HEK293T (cell line): Measurements from ENCODE around the gene WWOX.

ENCODE experiments used
- CTCF ChIA-PET: fragments of 350-600 bp; formaldehyde crosslinking; extraction: SDS; loops from one replicate; lab custom pipeline; 2021; ENCODE audit warnings: antibody characterized with exemption, inconsistent platforms; lab: Yijun Ruan, JAX
- POLR2A ChIA-PET: fragments of 350-600 bp; formaldehyde crosslinking; extraction: SDS; loops from one replicate; lab custom pipeline; 2020; ENCODE audit warnings: antibody characterized with exemption, inconsistent platforms; lab: Yijun Ruan, JAX
- DNase-seq: peaks from one replicate; pipeline ENCODE4 v3.0.0; 2012; ENCODE audit warnings: mixed read lengths; ENCODE audit errors: extremely low spot score
- ARNT ChIP-seq: fragments of 450-650 bp; IDR thresholded peaks from 2 replicates; pipeline ENCODE4 v1.6.1; 2017; ENCODE audit warnings: mild to moderate bottlenecking
- BHLHE40 ChIP-seq: fragments of 450-650 bp; IDR thresholded peaks from 2 replicates; pipeline ENCODE4 v1.6.1; 2016; ENCODE audit warnings: mild to moderate bottlenecking, moderate library complexity, borderline replicate concordance
- CTBP1 ChIP-seq: fragments of 450-650 bp; IDR thresholded peaks from 2 replicates; pipeline ENCODE4 v1.6.1; 2016; ENCODE audit warnings: borderline replicate concordance
- ELF4 ChIP-seq: fragments of 450-650 bp; IDR thresholded peaks from 2 replicates; pipeline ENCODE4 v1.6.1; 2017; ENCODE audit warnings: antibody characterized with exemption
- FOXA1 ChIP-seq: fragments of 450-650 bp; IDR thresholded peaks from 2 replicates; pipeline ENCODE4 v1.6.1; 2016; ENCODE audit warnings: mild to moderate bottlenecking
- FOXK2 ChIP-seq: fragments of 450-650 bp; IDR thresholded peaks from 2 replicates; pipeline ENCODE4 v1.6.1; 2016; ENCODE audit warnings: mild to moderate bottlenecking
- FOXM1 ChIP-seq: fragments of 450-650 bp; IDR thresholded peaks from 2 replicates; pipeline ENCODE4 v1.6.1; 2017; ENCODE audit warnings: mild to moderate bottlenecking, borderline replicate concordance
- HDGF ChIP-seq: fragments of 450-650 bp; IDR thresholded peaks from 2 replicates; pipeline ENCODE4 v1.6.1; 2017; ENCODE audit warnings: antibody characterized with exemption, borderline replicate concordance
- L3MBTL2 ChIP-seq: fragments of 450-650 bp; conservative IDR thresholded peaks from 2 replicates; pipeline ENCODE4 v1.6.1; 2016; ENCODE audit warnings: mild to moderate bottlenecking
- LEF1 ChIP-seq: fragments of 450-650 bp; IDR thresholded peaks from 2 replicates; pipeline ENCODE4 v1.6.1; 2017; ENCODE audit warnings: mild to moderate bottlenecking, borderline replicate concordance
- NFRKB ChIP-seq: fragments of 450-650 bp; IDR thresholded peaks from 2 replicates; pipeline ENCODE4 v1.6.1; 2016; ENCODE audit warnings: mild to moderate bottlenecking, moderate library complexity
- PKNOX1 ChIP-seq: fragments of 450-650 bp; IDR thresholded peaks from 2 replicates; pipeline ENCODE4 v1.6.1; 2016
- SP1 ChIP-seq: fragments of 450-650 bp; IDR thresholded peaks from 2 replicates; pipeline ENCODE4 v1.6.1; 2017
- SUZ12 ChIP-seq: fragments of 450-650 bp; IDR thresholded peaks from 2 replicates; pipeline ENCODE4 v1.6.1; 2016; ENCODE audit warnings: mild to moderate bottlenecking
- TARDBP ChIP-seq: fragments of 450-650 bp; IDR thresholded peaks from 2 replicates; pipeline ENCODE4 v1.6.1; 2016
- ZNF384 ChIP-seq: fragments of 450-650 bp; IDR thresholded peaks from 2 replicates; pipeline ENCODE4 v1.6.1; 2016

WWOX gene

GRCh38 chr16:78284957-78285434 is 185.5 kb downstream of the WWOX start:
- ChIA-PET POLR2A (no interaction called here), CTCF (interaction anchor here (0.6 to 0.9 kb wide), 3 partner anchors 16 to 849 kb away, joined by 4 to 5 read pairs (median 5); no protein-coding TSS in a partner anchor)
- DNase-seq: no peak
- TF ChIP-seq PKNOX1 (peak; percentile 82), BHLHE40 (no peak)

- POLR2A ChIA-PET: no interaction called here
- DNase-seq: no peak
- TF ChIP-seq FOXM1: no peak
- TF ChIP-seq TARDBP: no peak
- no peak for TF ChIP-seq L3MBTL2
- TF ChIP-seq CTBP1: no peak
- no peak for TF ChIP-seq ZNF384
- TF ChIP-seq LEF1: no peak
- no peak; the same call in 1 of the 2 replicates for TF ChIP-seq PKNOX1
- TF ChIP-seq BHLHE40: no peak
- no peak for TF ChIP-seq FOXA1
- no peak for TF ChIP-seq NFRKB
- TF ChIP-seq SUZ12: no peak
- no peak for TF ChIP-seq SP1
- TF ChIP-seq ELF4: no peak
- no peak for TF ChIP-seq ARNT
- TF ChIP-seq FOXK2: no peak
- no peak for TF ChIP-seq HDGF
- CTCF ChIA-PET: interaction anchor here (0.6 to 0.9 kb wide), 3 partner anchors 17 to 849 kb away, joined by 4 to 5 read pairs (median 5); no protein-coding TSS in a partner anchor
These were observed 186.0 kb downstream of the WWOX start for GRCh38 chr16:78285437-78285922.

GRCh38 chr16:78286065-78286464 is 186.6 kb downstream of the WWOX start:
- CTCF ChIA-PET: interaction anchor here (0.7 to 1.2 kb wide), 3 partner anchors 17 to 44 kb away, joined by 3 to 4 read pairs (median 4); no protein-coding TSS in a partner anchor
- no peak for TF ChIP-seq TARDBP
- POLR2A ChIA-PET: no interaction called here
- DNase-seq: no peak

DNA sequence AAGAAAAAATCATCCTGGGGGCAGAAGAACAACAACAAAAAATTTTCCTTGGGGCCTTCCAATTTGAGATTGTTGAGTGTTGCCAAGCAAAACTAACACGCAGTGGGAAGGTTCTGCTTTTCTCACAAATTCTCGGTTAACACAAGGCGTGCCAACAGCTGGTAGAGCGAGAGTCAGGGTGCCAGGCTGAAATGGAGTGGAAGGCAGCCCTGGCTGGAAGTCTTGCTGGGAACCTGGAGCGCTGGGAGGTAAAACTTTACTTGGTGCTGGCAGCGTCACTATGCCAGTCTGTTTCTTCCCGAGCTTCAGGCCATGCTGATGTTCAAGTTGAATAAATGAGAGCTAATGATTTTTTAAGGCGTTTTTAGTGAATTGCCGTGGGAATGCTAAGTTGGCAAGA is 189.4 kb downstream of the WWOX start:
- TF ChIP-seq CTBP1 (no peak), SUZ12 (no peak), LEF1 (no peak), FOXA1 (no peak), SP1 (no peak)
- ChIA-PET CTCF (no interaction called here), POLR2A (no interaction called here)
- no peak for DNase-seq

GRCh38 chr16:78289373-78289772 is 189.9 kb downstream of the WWOX start:
- no peak for DNase-seq
- ChIA-PET POLR2A (no interaction called here), CTCF (no interaction called here)
- no peak for TF ChIP-seq SUZ12

GRCh38 chr16:78289844-78290277 is 190.4 kb downstream of the WWOX start:
- POLR2A ChIA-PET: no interaction called here
- CTCF ChIA-PET: interaction anchor here (0.6 kb wide), 1 partner anchor 533 kb away, joined by 8 read pairs; no protein-coding TSS in a partner anchor
- TF ChIP-seq FOXK2: no peak
- no peak for TF ChIP-seq SP1
- TF ChIP-seq LEF1: peak; percentile 87
- TF ChIP-seq SUZ12: no peak
- TF ChIP-seq BHLHE40: no peak
- peak; percentile 96 for TF ChIP-seq CTBP1
- TF ChIP-seq TARDBP: no peak
- peak; percentile 61; the same call in 1 of the 2 replicates for TF ChIP-seq FOXM1
- TF ChIP-seq PKNOX1: peak; percentile 94
- TF ChIP-seq HDGF: no peak
- TF ChIP-seq NFRKB: no peak
- no peak for TF ChIP-seq ZNF384
- TF ChIP-seq ELF4: no peak
- no peak for TF ChIP-seq FOXA1
- peak; percentile 82 for TF ChIP-seq ARNT
- TF ChIP-seq L3MBTL2: no peak
- peak; percentile 49 for DNase-seq

DNA sequence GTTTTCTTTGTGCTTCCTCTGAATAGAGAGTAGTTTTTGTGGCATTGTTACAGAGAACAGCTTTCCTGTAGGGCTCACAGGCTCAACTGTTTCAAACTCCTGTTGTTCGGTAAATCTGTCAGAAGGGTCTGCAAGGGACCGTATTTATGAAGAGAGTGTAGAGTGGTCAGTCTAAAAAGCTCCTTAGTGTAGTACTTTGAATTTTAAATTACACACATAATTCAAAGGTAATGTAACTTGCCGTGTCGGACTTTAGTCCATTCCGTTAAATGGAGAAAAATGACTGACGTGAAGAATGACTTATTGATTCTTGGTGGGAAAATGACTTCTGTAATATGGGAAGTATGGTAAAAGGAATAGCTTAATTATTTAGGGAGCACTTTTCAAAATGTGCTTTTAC is 190.9 kb downstream of the WWOX start:
- DNase-seq: no peak
- CTCF ChIA-PET: interaction anchor here (0.6 kb wide), 1 partner anchor 533 kb away, joined by 8 read pairs; no protein-coding TSS in a partner anchor
- TF ChIP-seq ARNT (no peak), PKNOX1 (peak; percentile 96)
- POLR2A ChIA-PET: no interaction called here
